Esophagus muscularis mucosa (tissue), 4 donors: Measurements from ENCODE around the gene C15orf39. TPM values are rescaled to one million over a fixed set of nuclear protein-coding genes. Genes with fewer than 3 reads are reported as not detected.
"Not testable (repeated sequence)": the region's sequence is repeated elsewhere in the genome, so short reads cannot be mapped to it uniquely, and the experiment has no call there.

Experiments used
- DNase-seq: peaks from one replicate; pipeline ENCODE4 v3.0.0-alpha.2; 2017; ENCODE audit errors: extremely low spot score
- H3K27ac ChIP-seq, 4 donors: fragments of 200-600 bp; sonication (generic); replicated peaks in 1 of 4; 1 replicate in 3 of 4; 2 replicates in 1 of 4; pipeline ENCODE4 v1.5.1; 2016 to 2019; ENCODE audit warnings: mild to moderate bottlenecking in 1 of 4
- H3K27me3 ChIP-seq, 4 donors: fragments of 200-600 bp; sonication (generic); one replicate each; pipeline versions ENCODE4 v1.5.1 to v1.6.0; 2016 to 2019
- H3K36me3 ChIP-seq, 4 donors: fragments of 200-600 bp; sonication (generic); one replicate each; pipeline ENCODE4 v1.5.1; 2016 to 2019
- H3K4me1 ChIP-seq, 4 donors: fragments of 200-600 bp; sonication (generic); one replicate each; pipeline ENCODE4 v1.5.1; 2016 to 2019
- H3K4me3 ChIP-seq, 4 donors: fragments of 200-600 bp; sonication (generic); 1 replicate in 2 of 4; 2 replicates in 2 of 4; pipeline ENCODE4 v1.5.1; 2016 to 2019; ENCODE audit warnings: mild to moderate bottlenecking in 4 of 4, moderate library complexity in 1 of 4
- H3K9me3 ChIP-seq, 4 donors: fragments of 200-600 bp; sonication (generic); 1 replicate in 3 of 4; 2 replicates in 1 of 4; pipeline ENCODE4 v1.5.1; 2016 to 2019
- EP300 ChIP-seq: sonication (generic); formaldehyde crosslinking; IDR thresholded peaks from one replicate; pipeline ENCODE4 v1.6.1; 2017; ENCODE audit warnings: antibody characterized with exemption
- POLR2A ChIP-seq: fragments of 450-650 bp; IDR thresholded peaks from one replicate; pipeline ENCODE4 v1.6.1; 2017; ENCODE audit warnings: antibody characterized with exemption, moderate library complexity, mild to moderate bottlenecking, low read depth
- POLR2AphosphoS5 ChIP-seq, 2 donors: sonication (generic); formaldehyde crosslinking; IDR thresholded peaks; one replicate each; pipeline ENCODE4 v1.6.1; 2017; ENCODE audit warnings: antibody characterized with exemption in 2 of 2
- WGBS: methylation state at CpG from one replicate; pipeline ENCODE4 v1.1.5; 2018; 5-methylcytosine and 5-hydroxymethylcytosine counted together
- intact Hi-C: fragments of 100-400 bp; cut with DNase I; formaldehyde crosslinking; loops from one replicate; pipeline ENCODE4 v1.15.1; 2023
- total RNA-seq, 4 donors: library from RNA; depleted of rRNA; stranded (reverse); fragments of >200 nt; gene quantifications; one replicate each; pipeline versions ENCODE4 v1.1.0 to v1.2.1, GENCODE V29; 2016
- TF ChIP-seq, protein P1 (sequence below), 3 experiments: fragments of 200-600 bp in 2 of 3; fragments of 450-650 bp in 1 of 3; sonication (generic) in 2 of 3; IDR thresholded peaks; one replicate each; pipeline ENCODE4 v1.5.1; 2017 to 2019; ENCODE audit warnings: antibody characterized with exemption in 3 of 3, mild to moderate bottlenecking in 2 of 3, moderate library complexity in 1 of 3

Gene C15orf39
- total RNA-seq, 4 donors from 2014 or later, result 7.5 to 17.7 (median 13.4) TPM

DNA sequence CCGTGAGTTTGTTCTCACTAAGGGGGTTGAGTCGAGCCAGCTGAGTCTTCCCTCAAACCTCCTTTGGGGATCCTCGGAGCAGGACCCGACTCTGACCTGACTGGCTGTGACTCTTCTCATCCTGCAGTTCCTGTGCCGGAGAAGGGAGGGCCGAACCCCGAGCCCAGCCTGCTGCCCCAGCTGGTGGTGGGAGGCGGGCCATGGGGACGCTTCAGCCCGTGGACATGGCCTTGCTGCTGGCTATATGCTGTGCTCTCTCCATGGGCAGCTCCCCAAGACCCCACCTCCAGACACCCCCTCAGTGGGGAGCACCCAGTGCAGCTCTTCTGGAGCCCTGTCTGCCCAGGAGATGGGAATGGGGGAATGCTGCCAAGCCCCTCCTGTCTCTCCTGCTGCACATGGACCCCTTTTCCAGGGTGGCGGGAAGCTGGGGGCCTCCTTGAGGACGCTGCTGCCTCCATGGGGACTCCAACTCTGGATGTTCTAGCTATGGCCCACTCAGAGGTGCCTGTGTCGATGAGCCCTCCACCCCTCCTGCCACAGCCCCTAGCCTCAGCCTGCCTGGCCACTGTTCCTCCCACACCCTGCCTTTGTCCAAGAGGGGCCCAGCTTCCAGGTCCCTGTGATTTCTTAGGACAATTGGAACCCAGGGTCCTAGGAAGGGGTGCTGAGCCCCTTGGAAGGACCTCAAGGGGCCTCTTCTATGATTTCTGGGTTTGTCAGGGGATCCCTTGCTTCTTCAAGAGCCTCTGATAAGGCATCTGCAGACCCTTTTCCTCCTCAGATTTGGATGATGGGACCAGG lies 12.8 kb downstream of the C15orf39 start:
- 75% methylated on average over 13 of the region's 13 CpGs for WGBS
- DNase-seq, result no peak
- Histone ChIP-seq H3K27ac (no peak overlapping the region), H3K4me1 (peaks cover 5 to 22% (median 16%) of the 10 kb centered on the region in 4 donors), H3K9me3 (no peaks in the 10 kb centered on the region), H3K4me3 (no peak overlapping the region), H3K27me3 (no peaks in the 10 kb centered on the region), H3K36me3 (peaks cover 17 to 53% (median 44%) of the 10 kb centered on the region in 4 donors)
- no peak for TF ChIP-seq POLR2AphosphoS5 (IDR thresholded peaks at IDR 0.05)
- intact Hi-C loops, result no loop called here

DNA sequence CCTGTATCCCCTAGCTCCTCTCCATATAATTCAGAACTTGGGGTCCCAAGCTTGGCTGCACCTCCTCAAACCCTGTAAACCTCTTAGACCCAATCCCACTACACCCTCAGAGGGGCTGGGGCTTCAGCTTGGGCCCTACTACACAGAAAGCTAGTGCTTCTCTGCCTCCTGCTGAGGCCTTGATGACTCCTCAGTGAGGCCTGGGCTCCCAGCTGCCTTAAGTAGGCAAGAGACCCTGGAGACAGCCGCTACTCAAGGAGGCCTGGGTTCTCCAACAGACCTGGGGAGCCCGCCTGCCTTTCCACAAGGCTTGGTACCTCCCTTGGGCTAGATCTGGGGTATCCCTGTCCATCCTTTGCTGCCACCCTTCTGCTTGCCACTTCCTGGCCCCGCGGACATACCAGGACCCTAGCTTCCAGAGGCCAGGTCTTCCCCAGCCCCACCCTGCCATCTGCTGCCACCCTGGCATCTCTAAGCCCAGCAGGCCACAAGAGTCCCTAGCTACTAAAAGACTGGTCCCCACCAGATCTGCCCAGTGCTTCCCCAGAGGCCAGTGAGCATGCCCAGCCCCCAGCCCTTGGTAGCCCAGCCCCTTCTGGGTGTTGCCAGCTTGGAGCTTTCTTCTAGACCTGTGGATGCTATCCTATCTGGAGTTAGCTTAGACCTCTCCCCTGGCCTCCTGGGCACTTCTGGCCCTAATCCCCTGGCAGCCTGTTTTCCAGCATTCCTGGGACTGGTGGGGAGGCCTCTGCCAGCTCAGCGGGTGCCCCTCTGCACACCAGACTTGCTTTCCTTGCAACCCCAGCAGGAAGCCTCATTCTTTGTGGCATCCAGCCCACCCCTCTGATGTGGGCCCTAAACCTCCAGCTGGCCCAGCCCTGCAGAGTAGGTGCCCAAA lies 13.7 kb downstream of the C15orf39 start:
- intact Hi-C loops, result no loop called here
- TF ChIP-seq POLR2A (no peak), POLR2AphosphoS5 (IDR thresholded peaks at IDR 0.05) (no peak), EP300 (no peak)
- TF ChIP-seq, protein P1, sequence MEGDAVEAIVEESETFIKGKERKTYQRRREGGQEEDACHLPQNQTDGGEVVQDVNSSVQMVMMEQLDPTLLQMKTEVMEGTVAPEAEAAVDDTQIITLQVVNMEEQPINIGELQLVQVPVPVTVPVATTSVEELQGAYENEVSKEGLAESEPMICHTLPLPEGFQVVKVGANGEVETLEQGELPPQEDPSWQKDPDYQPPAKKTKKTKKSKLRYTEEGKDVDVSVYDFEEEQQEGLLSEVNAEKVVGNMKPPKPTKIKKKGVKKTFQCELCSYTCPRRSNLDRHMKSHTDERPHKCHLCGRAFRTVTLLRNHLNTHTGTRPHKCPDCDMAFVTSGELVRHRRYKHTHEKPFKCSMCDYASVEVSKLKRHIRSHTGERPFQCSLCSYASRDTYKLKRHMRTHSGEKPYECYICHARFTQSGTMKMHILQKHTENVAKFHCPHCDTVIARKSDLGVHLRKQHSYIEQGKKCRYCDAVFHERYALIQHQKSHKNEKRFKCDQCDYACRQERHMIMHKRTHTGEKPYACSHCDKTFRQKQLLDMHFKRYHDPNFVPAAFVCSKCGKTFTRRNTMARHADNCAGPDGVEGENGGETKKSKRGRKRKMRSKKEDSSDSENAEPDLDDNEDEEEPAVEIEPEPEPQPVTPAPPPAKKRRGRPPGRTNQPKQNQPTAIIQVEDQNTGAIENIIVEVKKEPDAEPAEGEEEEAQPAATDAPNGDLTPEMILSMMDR (IDR thresholded peaks at IDR 0.05), result no peak
- H3K27ac ChIP-seq, result no peak overlapping the region
- H3K4me3 ChIP-seq, result no peak overlapping the region
- H3K27me3 ChIP-seq, result no peaks in the 10 kb centered on the region
- H3K36me3 ChIP-seq, result peaks cover 15 to 44% (median 37%) of the 10 kb centered on the region in 4 donors
- H3K4me1 ChIP-seq, result peaks cover 0 to 17% (median 14%) of the 10 kb centered on the region in 4 donors
- WGBS, result 91% methylated on average over 4 of the region's 5 CpGs
- no peaks in the 10 kb centered on the region for H3K9me3 ChIP-seq
- DNase-seq, result no peak

DNA sequence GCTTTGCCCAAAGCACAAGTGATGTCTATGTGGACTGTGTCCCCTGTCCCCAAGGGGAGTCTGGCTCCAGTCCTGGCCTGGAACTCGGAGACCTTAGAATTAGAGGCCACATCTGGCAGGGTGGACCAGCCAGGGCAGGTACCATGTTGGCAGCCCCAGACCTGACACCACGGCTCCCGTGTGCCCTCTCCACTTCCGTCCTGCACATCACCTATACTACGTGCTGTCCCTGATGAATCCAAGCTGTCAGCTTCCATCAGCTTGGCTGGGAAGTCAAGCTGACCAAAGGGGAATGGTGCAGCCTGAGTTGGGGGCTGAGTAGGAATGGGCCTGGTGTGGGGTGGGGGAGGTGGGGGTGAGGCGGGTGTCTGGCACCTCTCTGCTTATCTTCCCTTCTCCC lies 15.3 kb downstream of the C15orf39 start:
- peaks cover 0 to 4% (median 2%) of the 10 kb centered on the region in 4 donors for H3K4me1 ChIP-seq
- no peaks in the 10 kb centered on the region for H3K27me3 ChIP-seq
- no peaks in the 10 kb centered on the region for H3K9me3 ChIP-seq
- H3K36me3 ChIP-seq, result peaks cover 4 to 28% (median 21%) of the 10 kb centered on the region in 4 donors
- intact Hi-C loops, result no loop called here
- DNase-seq, result no peak
- 77% methylated on average over 6 of the region's 6 CpGs for WGBS
- no peak overlapping the region for H3K27ac ChIP-seq
- TF ChIP-seq POLR2A, result no peak
- TF ChIP-seq POLR2AphosphoS5 (IDR thresholded peaks at IDR 0.05), result no peak
- no peak for TF ChIP-seq EP300
- TF ChIP-seq, protein P1 (IDR thresholded peaks at IDR 0.05), result no peak
- H3K4me3 ChIP-seq, result no peak overlapping the region

DNA sequence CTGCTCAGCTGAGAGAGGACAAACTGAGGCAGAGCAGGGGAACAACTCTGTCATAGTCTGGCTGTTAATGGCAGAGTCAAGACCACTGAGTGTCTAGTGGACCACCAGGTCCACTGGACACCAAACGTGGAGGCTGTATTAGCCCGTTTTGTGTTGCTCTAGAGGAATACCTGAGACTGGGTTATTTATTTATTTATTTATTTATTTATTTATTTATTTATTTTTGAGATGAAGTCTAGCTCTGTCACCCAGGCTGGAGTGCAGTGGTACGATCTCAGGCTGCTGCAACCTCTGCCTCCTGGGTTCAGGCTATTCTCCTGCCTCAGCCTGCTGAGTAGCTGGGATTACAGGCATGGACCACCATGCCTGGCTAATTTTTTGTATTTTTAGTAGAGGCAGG lies 15.9 kb downstream of the C15orf39 start:
- WGBS, result 86% methylated on average over 3 of the region's 3 CpGs
- DNase-seq, H3K4me1 ChIP-seq, H3K27ac ChIP-seq, intact Hi-C loops, H3K4me3 ChIP-seq, H3K27me3 ChIP-seq, H3K9me3 ChIP-seq: not testable (repeated sequence)
- peaks cover 0 to 22% (median 16%) of the 10 kb centered on the region in 4 donors for H3K36me3 ChIP-seq

DNA sequence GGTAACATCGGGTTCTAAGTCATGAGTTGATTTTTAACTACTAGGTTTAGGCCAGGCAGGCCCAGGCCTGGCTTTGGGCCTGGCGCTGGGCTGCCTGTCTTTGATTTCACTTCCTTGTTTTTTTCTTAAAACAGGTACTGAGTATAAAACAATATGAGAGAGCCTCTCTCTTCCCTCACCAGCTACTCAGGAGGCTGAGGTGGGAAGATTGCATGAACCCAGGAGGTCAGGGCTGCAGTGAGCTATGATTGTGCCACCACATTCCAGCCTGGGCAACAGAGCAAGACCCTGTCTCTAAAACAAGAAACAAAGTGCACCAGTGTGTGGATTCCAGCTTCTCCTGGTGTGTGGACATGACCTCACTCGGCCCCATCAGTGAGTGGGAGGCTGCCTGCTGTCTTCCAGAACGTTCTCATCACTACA lies 17.8 kb downstream of the C15orf39 start:
- H3K27me3 ChIP-seq, DNase-seq, intact Hi-C loops, H3K4me1 ChIP-seq, H3K9me3 ChIP-seq, H3K27ac ChIP-seq, H3K4me3 ChIP-seq, H3K36me3 ChIP-seq: not testable (repeated sequence)
- 82% methylated on average over 3 of the region's 4 CpGs for WGBS

DNA sequence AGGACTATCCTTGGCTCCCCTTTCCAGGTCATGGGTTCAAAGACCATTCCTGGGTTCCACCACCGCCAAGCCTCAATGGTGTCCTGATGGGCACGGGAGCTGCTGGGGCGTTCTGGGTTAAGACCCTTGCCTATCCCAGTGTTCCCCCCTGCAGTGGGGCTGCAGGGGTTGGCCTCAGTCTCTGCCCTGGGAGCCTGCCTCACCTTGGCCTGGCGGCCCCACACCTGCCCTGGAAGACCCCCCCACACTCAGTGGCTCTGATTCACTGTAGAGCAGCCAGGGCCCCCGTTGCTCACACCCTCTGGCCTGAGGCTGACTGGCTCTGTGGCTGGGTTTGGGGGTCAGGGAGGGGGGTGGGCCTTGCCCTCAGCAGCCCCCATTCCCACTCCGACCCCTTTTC lies 22.0 kb downstream of the C15orf39 start:
- Histone ChIP-seq H3K27me3 (peaks cover 0 to 9% (median 0%) of the 10 kb centered on the region in 4 donors), H3K9me3 (no peaks in the 10 kb centered on the region), H3K4me1 (no peaks in the 10 kb centered on the region), H3K27ac (no peak overlapping the region), H3K4me3 (no peak overlapping the region), H3K36me3 (peaks cover 0 to 5% (median 0%) of the 10 kb centered on the region in 4 donors)
- intact Hi-C loops, result no loop called here
- no peak for DNase-seq
- 100% methylated on average over 2 of the region's 6 CpGs for WGBS
- TF ChIP-seq, protein P1 (IDR thresholded peaks at IDR 0.05), result no peak
- TF ChIP-seq POLR2A, result no peak
- no peak for TF ChIP-seq POLR2AphosphoS5 (IDR thresholded peaks at IDR 0.05)
- TF ChIP-seq EP300, result no peak
